Parathyroid adenoma (tissue), 2 donors: ENCODE results near the gene LIMS1.

ENCODE experiments used
- H2AFZ ChIP-seq: fragments of 300-600 bp; sonication (generic); one replicate; pipeline ENCODE4 v1.7.0; 2017; ENCODE audit warnings: antibody characterized with exemption, mild to moderate bottlenecking
- H3K27ac ChIP-seq: fragments of 300-600 bp; sonication (generic); one replicate; pipeline ENCODE4 v1.7.0; 2017
- H3K27me3 ChIP-seq: fragments of 300-600 bp; sonication (generic); one replicate; pipeline ENCODE4 v1.7.0; 2017; ENCODE audit warnings: low read length; ENCODE audit not compliant: control insufficient read depth, insufficient read depth
- H3K36me3 ChIP-seq: fragments of 300-600 bp; sonication (generic); one replicate; pipeline ENCODE4 v1.7.0; 2017; ENCODE audit warnings: low read length; ENCODE audit not compliant: control insufficient read depth, insufficient read depth
- H3K4me1 ChIP-seq: fragments of 300-600 bp; sonication (generic); one replicate; pipeline ENCODE4 v1.7.0; 2017; ENCODE audit warnings: control low read depth
- H3K4me2 ChIP-seq: fragments of 300-600 bp; sonication (generic); one replicate; pipeline ENCODE4 v1.7.0; 2017; ENCODE audit warnings: low read length
- H3K4me3 ChIP-seq: fragments of 300-600 bp; sonication (generic); one replicate; pipeline ENCODE4 v1.7.0; 2017; ENCODE audit warnings: low read depth, low read length
- H3K79me2 ChIP-seq: fragments of 300-600 bp; sonication (generic); one replicate; pipeline ENCODE4 v1.7.0; 2017; ENCODE audit warnings: control low read depth
- H3K9ac ChIP-seq: fragments of 300-600 bp; sonication (generic); one replicate; pipeline ENCODE4 v1.7.0; 2017; ENCODE audit warnings: mild to moderate bottlenecking
- H3K9me3 ChIP-seq: fragments of 300-600 bp; sonication (generic); one replicate; pipeline ENCODE4 v1.7.0; 2017; ENCODE audit warnings: low read length; ENCODE audit not compliant: control insufficient read depth
- TF ChIP-seq, protein P1 (sequence below): fragments of 300-600 bp; sonication (generic); IDR thresholded peaks from one replicate; pipeline ENCODE4 v1.7.0; 2017; ENCODE audit warnings: antibody characterized with exemption, mild to moderate bottlenecking
- donor health status: primary hyperparathyroidism.

Gene LIMS1

DNA sequence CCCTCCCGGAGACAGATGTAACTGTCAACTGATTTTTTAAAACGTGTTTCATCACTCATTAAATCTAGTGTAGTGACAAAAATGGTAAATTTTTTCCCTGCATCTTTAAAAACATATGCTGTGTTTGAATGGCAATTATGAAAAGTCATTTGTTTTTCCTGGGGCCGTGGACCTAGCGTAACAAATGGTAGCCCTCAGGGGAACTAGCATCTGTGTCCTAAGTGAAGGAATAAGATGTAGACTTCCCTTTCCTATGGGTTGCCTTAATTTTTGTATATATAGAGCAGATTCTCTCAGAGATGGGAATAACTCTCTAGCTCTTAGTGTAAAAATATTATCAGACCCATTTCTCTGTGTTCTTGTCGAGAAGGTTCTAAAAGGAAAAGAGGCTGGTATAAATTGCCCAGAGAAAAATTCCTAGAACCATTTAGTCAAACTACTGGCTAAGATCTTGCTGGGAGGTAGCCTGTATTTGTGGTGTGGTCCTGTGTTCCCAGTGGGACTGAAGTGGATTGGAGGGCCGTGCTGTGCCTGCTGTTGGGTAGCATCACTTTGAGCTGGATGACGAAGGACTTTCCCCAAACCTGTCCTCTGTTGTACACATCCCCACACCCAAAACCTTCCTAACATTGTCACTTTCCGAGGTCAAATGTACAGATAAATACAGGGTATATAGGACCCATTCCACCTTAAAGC is 85.8 kb downstream of the LIMS1 start:
- Histone ChIP-seq H3K79me2 (peaks cover 10% of the 10 kb centered on the region), H3K4me1 (peaks cover 18% of the 10 kb centered on the region), H3K4me3 (no peak overlapping the region), H3K27me3 (no peaks in the 10 kb centered on the region), H3K9me3 (no peaks in the 10 kb centered on the region), H3K36me3 (no peaks in the 10 kb centered on the region), H2AFZ (no peak overlapping the region), H3K9ac (no peak overlapping the region), H3K27ac (no peak overlapping the region), H3K4me2 (no peak overlapping the region)
- TF ChIP-seq, protein P1, sequence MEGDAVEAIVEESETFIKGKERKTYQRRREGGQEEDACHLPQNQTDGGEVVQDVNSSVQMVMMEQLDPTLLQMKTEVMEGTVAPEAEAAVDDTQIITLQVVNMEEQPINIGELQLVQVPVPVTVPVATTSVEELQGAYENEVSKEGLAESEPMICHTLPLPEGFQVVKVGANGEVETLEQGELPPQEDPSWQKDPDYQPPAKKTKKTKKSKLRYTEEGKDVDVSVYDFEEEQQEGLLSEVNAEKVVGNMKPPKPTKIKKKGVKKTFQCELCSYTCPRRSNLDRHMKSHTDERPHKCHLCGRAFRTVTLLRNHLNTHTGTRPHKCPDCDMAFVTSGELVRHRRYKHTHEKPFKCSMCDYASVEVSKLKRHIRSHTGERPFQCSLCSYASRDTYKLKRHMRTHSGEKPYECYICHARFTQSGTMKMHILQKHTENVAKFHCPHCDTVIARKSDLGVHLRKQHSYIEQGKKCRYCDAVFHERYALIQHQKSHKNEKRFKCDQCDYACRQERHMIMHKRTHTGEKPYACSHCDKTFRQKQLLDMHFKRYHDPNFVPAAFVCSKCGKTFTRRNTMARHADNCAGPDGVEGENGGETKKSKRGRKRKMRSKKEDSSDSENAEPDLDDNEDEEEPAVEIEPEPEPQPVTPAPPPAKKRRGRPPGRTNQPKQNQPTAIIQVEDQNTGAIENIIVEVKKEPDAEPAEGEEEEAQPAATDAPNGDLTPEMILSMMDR = no peak

DNA sequence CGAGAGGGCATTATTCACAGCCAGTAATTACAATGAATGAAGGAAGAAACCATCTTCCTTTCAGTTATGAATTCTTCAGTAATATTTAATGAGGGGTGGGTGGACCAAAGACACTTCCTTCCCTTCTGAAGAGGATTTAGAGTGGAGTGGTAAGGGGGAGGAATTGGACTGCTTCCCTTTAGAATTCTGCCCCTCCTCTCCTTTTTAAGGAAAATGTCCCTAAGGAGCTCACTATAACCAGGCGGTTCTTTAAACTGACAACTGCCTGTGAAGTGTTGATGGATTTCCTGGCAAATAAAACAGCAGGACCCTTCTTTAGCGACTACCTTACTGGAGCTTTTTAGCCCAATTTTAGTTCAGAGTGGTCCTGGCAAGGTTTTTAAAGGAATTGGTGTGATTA is 86.4 kb downstream of the LIMS1 start:
- TF ChIP-seq, protein P1 = no peak
- H2AFZ ChIP-seq = no peak overlapping the region
- H3K4me3 ChIP-seq = no peak overlapping the region
- H3K9ac ChIP-seq = no peak overlapping the region
- peak overlapping the region; percentile 42 for H3K27ac ChIP-seq
- H3K36me3 ChIP-seq = no peaks in the 10 kb centered on the region
- peaks cover 11% of the 10 kb centered on the region for H3K79me2 ChIP-seq
- peaks cover 18% of the 10 kb centered on the region for H3K4me1 ChIP-seq
- H3K4me2 ChIP-seq = no peak overlapping the region
- H3K9me3 ChIP-seq = no peaks in the 10 kb centered on the region
- H3K27me3 ChIP-seq = no peaks in the 10 kb centered on the region

DNA sequence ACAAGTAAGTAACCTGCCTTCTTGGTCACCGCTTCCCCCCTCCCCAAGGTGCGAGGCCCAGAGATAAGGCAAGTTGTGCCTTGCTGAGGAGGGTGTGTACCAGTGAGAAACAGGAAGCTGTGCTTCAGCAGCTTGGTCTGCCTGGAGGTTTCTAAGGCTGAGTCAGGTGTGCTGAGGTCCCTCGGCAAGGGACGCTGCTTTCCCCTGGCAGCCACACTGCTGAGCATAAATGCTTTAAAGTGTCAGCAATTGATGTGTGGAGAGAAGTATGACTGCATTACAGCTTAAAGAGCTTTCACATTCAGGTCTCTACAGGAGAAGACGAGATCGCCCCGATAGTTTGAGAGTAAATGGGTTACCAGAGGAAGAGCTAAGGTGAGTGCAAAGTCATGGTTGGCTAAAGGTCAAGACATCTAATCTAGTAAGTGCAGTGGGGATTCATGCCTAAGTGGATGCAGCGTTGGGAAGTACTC is 86.9 kb downstream of the LIMS1 start:
- H3K4me1 ChIP-seq = peaks cover 18% of the 10 kb centered on the region
- H3K4me3 ChIP-seq = no peak overlapping the region
- H3K79me2 ChIP-seq = peaks cover 9% of the 10 kb centered on the region
- H3K27me3 ChIP-seq = no peaks in the 10 kb centered on the region
- H3K9me3 ChIP-seq = no peaks in the 10 kb centered on the region
- H3K4me2 ChIP-seq = peak overlapping the region; percentile 43
- H3K9ac ChIP-seq = no peak overlapping the region
- no peak overlapping the region for H2AFZ ChIP-seq
- no peaks in the 10 kb centered on the region for H3K36me3 ChIP-seq
- TF ChIP-seq, protein P1 = no peak
- H3K27ac ChIP-seq = peak overlapping the region; percentile 42

DNA sequence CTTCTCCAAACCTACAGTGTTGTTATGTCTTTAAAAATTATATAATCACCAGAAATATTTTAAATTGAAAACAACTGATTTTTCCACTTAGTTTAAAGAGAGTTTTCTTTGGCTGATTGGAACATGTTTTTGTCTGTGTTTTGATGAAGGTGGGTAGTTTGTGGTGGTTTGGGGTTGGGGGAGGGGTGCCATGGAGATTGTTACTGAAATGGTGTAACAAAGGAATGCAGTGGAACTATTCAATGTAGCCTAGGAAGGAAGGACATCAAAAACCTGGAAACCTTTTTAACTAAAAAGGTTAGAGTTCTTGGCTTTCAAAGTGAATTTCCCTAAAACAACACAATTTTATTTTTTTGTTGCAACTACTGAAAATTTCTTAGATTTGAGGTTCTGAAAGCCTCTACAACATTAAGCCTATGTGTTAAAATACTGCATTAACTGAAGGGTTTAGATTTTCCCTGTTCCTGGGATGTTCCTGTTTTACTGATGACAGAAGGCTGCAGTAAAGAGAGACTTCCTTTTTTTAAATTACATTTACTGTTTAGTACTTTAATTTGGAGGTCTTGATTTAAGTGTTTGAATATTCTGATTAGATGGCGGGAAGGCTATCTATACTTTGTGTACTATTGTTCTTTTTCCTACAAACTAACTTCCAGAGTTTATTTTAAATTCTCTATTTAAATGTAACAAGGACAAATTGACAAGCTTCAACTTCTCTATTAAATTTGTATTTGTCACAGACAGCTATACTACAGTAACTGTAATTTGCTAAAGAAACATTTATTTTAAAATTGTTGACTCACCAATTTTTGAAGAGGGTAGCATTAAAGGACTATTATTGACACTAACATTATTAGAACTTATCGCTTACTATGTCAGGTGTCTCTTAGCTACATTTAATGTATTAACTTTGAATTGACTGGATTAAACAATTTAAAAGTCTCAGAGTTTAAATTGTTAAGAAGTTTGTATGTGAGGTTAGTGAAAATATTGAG is 87.7 kb downstream of the LIMS1 start:
- H3K4me1 ChIP-seq = peaks cover 18% of the 10 kb centered on the region
- no peaks in the 10 kb centered on the region for H3K9me3 ChIP-seq
- H3K4me2 ChIP-seq = no peak overlapping the region
- no peak overlapping the region for H3K4me3 ChIP-seq
- no peak overlapping the region for H2AFZ ChIP-seq
- H3K27ac ChIP-seq = no peak overlapping the region
- H3K9ac ChIP-seq = no peak overlapping the region
- no peaks in the 10 kb centered on the region for H3K36me3 ChIP-seq
- no peaks in the 10 kb centered on the region for H3K27me3 ChIP-seq
- H3K79me2 ChIP-seq = peaks cover 6% of the 10 kb centered on the region
- TF ChIP-seq, protein P1 = no peak
